Stomach smooth muscle (tissue), 2 donors: ENCODE measurements around the gene RFPL2.
"Not testable (repeated sequence)": the region's sequence is repeated elsewhere in the genome, so short reads cannot be mapped to it uniquely, and the experiment has no call there.

Source experiments
- H3K27ac ChIP-seq: one replicate; pipeline ENCODE4 v1.7.0; 2013; ENCODE audit warnings: mild to moderate bottlenecking, low read length, inconsistent platforms
- H3K27me3 ChIP-seq, 2 donors: one replicate each; pipeline ENCODE4 v1.7.0; 2013; ENCODE audit warnings: low read length in 2 of 2; ENCODE audit not compliant: insufficient read depth in 2 of 2, control insufficient read depth in 1 of 2
- H3K36me3 ChIP-seq, 2 donors: one replicate each; pipeline ENCODE4 v1.7.0; 2013; ENCODE audit warnings: low read length in 2 of 2; ENCODE audit not compliant: control insufficient read depth in 2 of 2, insufficient read depth in 2 of 2
- H3K4me1 ChIP-seq: one replicate; pipeline ENCODE4 v1.7.0; 2013; ENCODE audit warnings: low read length; ENCODE audit not compliant: control insufficient read depth, insufficient read depth
- H3K4me3 ChIP-seq, 2 donors: one replicate each; pipeline ENCODE4 v1.7.0; 2013; ENCODE audit warnings: low read length in 2 of 2
- H3K9ac ChIP-seq, 2 donors: one replicate each; pipeline ENCODE4 v1.7.0; 2013; ENCODE audit warnings: low read length in 2 of 2, mild to moderate bottlenecking in 1 of 2
- H3K9me3 ChIP-seq, 2 donors: one replicate each; pipeline ENCODE4 v1.7.0; 2013; ENCODE audit warnings: low read length in 2 of 2; ENCODE audit not compliant: control insufficient read depth in 2 of 2
- donor health status: healthy.
- donor health status: Pancreatic carcinoma.

RFPL2 gene

DNA sequence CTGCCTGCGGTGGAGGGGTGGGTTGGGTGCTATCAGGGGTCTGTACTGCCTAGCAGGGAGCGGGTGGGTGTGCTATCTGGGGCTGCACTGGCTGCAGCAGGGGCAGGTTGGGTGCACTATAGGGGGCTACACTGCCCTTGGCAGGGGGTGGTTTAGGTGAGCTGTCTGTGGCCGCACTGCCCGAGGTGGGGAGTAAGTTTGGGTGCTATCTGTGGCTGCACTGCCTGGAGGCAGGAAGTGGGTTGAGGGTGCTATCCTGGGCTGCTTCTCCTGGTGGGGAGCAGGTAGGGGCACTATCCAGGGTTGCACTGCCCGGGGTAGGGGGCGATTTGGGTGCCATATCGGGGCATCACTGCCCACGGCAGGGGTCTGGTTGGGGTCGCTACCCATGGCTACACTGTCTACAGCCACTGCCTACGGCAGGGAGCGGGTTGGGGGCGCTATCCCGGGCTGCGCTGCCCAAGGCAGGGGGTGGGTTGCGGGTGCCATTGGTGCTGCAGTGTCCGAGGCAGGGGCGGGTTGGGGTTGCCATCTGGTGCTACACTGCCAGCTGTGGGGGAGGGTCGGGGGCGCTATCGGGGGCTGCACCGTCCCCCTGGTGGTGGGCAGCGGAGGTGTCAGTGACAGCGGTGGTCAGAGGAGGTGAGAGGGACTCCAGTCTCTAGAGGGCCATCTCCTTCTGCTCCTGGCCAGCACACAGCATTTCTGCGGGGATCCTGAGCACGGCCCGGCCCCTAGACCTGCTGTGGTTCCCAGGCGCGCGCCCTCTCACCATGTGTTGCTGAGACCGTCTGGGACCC, 1.3 kb upstream of the RFPL2 start:
- Histone ChIP-seq H3K27ac (no peak overlapping the region), H3K4me3 (no peak overlapping the region), H3K36me3 (no peaks in the 10 kb centered on the region), H3K9ac (no peak overlapping the region), H3K4me1 (peaks cover 4% of the 10 kb centered on the region), H3K27me3 (peaks cover 11 to 12% of the 10 kb centered on the region in 2 donors), H3K9me3 (no peaks in the 10 kb centered on the region)

DNA sequence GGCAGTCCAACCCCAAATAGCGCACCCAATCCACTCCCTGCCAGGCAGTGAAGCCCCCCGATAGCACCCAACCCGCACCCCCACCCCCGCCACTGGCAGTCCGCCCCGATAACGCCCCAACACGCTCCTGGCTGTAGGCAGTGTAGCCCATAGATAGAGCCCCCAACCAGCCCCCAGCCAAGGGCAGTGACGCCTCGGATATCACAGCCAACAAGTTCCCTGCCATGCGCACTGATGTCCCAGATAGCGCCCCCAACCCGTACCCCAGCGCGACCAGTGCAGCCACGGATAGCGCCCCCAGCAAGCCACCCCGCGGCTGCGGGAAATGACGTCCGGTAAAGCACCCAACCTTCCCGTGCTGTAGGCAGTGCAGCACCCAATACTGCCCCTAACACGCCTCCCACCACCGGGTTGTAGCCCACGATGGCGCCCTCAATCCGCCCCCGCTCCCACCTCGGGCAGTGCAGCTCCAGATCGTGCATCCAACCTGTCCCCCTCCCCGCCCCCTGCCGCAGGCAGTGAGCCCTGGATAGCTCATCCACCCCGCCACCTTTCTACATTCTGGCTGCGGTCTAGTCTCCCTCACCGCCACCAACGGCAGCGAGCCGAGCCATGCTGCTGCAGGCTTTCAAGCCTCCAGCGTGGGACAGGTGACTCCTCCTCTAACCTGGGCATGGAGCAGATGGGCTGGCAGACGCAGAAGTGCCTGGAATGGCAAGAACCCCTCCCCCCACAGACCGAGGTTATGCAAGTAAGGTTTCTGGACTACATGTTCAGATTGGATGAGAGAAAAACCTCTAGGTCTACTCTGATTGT, 625 bp downstream of the RFPL2 start:
- Histone ChIP-seq H3K27me3 (peaks cover 9 to 12% of the 10 kb centered on the region in 2 donors), H3K27ac (no peak overlapping the region), H3K36me3 (no peaks in the 10 kb centered on the region), H3K4me1 (peaks cover 4% of the 10 kb centered on the region), H3K9me3 (no peaks in the 10 kb centered on the region), H3K4me3 (no peak overlapping the region), H3K9ac (no peak overlapping the region)

DNA sequence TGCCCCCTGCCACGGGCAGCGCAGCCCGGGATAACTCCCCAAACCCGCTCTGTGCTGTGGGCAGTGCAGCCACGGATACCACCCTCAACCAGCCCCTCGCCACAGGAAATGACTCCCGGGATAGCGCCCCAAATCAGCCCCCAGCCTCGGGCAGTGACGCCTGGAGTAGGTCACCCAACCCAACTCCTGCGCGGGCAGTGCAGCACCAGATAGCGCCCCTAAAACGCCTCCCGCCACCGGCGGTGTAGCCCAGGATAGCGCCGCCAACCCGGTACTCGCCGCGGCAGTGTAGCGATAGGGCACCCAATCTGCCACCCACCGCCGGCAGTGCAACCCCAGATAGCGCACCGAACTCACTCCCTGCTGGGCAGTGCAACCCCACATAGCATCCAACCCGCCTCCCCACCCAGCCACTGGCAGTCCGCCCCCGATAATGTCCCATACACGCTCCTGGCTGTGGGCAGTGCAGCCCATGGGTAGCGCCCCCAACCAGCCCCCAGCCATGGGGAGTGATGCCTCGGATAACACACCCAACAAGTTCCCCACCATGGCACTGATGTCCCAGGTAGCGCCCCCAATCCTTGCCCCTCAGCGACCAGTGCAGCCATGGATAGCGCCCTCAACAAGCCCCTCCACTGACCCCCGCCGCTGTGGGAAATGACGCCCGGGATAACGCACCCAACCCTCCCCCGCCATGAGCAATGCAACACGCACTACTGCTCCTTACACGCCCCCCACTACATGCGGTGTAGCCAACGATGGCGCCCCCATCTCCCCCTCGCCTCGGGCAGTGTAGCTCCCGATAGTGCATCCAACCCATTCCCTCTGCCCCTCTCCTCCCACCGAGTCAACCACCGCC, 1.5 kb downstream of the RFPL2 start:
- no peak overlapping the region for H3K4me3 ChIP-seq
- no peak overlapping the region for H3K9ac ChIP-seq

DNA sequence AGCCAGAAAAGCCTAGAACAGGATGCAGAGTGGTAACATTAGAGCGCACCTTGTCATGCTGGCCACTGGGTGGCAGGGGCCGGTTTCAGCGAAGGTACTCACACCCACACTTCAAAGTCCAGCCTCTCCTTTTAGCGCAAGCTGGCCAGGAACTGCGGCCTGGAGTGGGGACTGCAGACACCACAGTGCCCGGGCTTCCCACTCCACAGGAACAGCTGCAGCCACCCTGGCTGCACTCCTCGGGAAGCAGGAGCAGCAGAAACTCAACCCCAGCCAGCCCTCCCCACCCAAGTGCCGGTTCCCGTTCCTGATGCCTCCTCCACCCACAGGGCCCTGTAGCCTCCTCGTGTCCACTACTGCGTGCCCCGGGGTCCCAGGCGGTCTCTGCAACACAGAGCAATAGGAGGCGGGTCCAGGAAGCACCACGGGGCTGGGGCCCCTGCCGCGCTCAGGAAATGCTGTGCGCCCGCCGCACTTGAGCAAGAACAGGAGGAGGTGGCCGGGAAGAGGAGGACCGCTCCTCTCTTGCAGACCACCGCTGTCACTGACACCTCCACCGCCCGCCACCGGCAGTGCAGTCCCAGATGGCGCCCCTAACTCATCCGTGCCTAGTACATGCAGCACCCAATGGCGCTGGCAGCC, 2.2 kb downstream of the RFPL2 start:
- no peak overlapping the region for H3K27ac ChIP-seq
- no peak overlapping the region for H3K9ac ChIP-seq
- peaks cover 12% of the 10 kb centered on the region in 2 donors for H3K27me3 ChIP-seq
- H3K4me3 ChIP-seq, result peak overlapping the region in 1 of 2 donors; percentile 35
- H3K9me3 ChIP-seq, result no peaks in the 10 kb centered on the region
- peaks cover 4% of the 10 kb centered on the region for H3K4me1 ChIP-seq
- H3K36me3 ChIP-seq, result no peaks in the 10 kb centered on the region

More for the DNA sequence above, 1.5 kb downstream of the RFPL2 start:
- Histone ChIP-seq H3K27me3 (peaks cover 9 to 12% of the 10 kb centered on the region in 2 donors), H3K4me1 (peaks cover 4% of the 10 kb centered on the region), H3K36me3 (no peaks in the 10 kb centered on the region), H3K27ac (no peak overlapping the region), H3K9me3 (no peaks in the 10 kb centered on the region)

DNA sequence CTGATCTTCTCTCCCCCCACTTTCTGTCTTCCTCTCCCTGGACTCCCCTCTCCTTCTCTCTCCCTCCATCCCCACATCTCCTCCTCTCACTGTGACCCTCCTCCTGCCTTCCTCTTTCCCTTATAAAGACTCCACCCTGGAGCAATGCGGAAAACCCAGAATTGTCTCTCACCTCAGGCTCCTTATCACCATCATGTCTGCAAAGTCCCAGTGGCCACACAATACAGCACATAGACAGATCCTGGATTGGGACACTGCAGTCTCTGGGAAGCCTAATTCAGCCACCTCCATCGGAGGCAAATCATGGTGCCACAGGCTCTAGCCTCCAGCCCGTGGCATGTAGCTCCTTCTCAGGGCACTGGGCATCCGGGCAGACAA, 2.7 kb downstream of the RFPL2 start:
- H3K27ac ChIP-seq, result no peak overlapping the region
- no peaks in the 10 kb centered on the region for H3K36me3 ChIP-seq
- H3K9me3 ChIP-seq, result no peaks in the 10 kb centered on the region
- H3K27me3 ChIP-seq, result peaks cover 12% of the 10 kb centered on the region in 2 donors
- H3K4me1 ChIP-seq, result peaks cover 4% of the 10 kb centered on the region
- peak overlapping the region in 1 of 2 donors; percentile 35 for H3K4me3 ChIP-seq
- H3K9ac ChIP-seq, result no peak overlapping the region

DNA sequence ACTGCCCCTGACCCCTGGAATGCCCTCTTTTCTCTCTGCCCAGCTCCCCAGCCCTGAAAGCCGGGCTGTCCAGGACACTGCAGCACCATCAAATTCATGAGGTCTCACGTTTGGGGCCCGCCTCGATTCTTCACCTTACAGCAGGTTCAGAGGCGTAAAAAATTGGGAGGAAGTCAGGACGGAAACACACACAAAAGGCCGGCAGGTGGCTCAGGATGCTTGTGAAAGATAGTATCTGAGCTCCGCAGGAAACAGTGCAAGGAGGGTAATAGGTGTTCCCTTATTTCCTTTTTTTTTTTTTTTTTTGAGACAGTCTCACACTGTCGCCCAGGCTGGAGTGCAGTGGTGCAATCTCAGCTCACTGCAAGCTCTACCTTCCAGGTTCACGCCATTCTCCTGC, 4.1 kb downstream of the RFPL2 start:
- Histone ChIP-seq H3K9me3 (no peaks in the 10 kb centered on the region), H3K27me3 (peaks cover 12 to 15% of the 10 kb centered on the region in 2 donors)

DNA sequence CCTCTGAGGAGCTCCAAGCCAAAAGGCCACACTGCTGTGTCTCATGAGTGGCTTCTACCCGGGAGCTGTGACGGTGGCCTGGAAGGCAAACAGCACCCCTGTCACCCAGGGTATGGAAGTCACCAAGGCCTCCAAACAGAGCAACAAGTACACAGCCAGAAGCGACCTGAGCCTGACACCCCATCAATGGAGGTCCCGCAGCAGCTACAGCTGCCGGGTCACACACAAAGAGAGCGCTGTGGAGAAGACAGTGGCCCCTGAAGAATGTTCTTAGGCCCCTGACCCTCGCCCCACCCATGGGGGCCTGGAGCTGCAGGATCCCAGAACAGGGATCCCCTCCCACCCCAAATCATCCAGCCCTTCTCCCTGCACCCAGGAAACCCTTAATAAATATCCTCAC, 4.9 kb downstream of the RFPL2 start:
- H3K9ac ChIP-seq, result no peak overlapping the region
- no peaks in the 10 kb centered on the region for H3K36me3 ChIP-seq
- no peak overlapping the region for H3K27ac ChIP-seq
- H3K27me3 ChIP-seq, result peaks cover 12 to 15% of the 10 kb centered on the region in 2 donors
- peaks cover 4% of the 10 kb centered on the region for H3K4me1 ChIP-seq
- H3K4me3 ChIP-seq, result no peak overlapping the region
- no peaks in the 10 kb centered on the region for H3K9me3 ChIP-seq

More for the DNA sequence above, 4.1 kb downstream of the RFPL2 start:
- H3K36me3 ChIP-seq, result no peaks in the 10 kb centered on the region
- H3K4me1 ChIP-seq, result peaks cover 4% of the 10 kb centered on the region
- no peak overlapping the region for H3K4me3 ChIP-seq
- no peak overlapping the region for H3K27ac ChIP-seq
- H3K9ac ChIP-seq, result no peak overlapping the region

DNA sequence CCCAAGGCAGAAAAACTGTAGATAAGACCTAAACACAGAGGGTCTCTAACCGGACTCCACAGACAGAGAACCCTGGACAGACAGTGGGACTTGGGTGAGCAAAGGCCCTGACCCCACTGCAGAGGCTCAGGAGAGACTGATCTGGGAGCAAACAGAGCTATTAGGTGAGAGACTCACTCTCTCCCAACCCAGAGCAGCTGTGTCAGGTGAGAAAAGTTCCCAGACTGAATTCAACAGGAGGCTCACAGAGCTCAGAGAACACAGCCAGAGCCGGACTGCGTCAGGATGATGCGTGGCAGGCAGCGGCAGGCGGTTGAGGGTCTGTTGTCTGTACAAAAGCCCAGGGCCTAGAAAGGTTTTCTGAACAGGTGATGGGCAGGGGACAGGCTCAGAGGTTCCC, 5.5 kb downstream of the RFPL2 start:
- Histone ChIP-seq H3K27ac (no peak overlapping the region), H3K4me1 (peaks cover 4% of the 10 kb centered on the region), H3K36me3 (no peaks in the 10 kb centered on the region), H3K4me3 (no peak overlapping the region), H3K9me3 (no peaks in the 10 kb centered on the region), H3K9ac (no peak overlapping the region), H3K27me3 (peaks cover 8 to 15% of the 10 kb centered on the region in 2 donors)

DNA sequence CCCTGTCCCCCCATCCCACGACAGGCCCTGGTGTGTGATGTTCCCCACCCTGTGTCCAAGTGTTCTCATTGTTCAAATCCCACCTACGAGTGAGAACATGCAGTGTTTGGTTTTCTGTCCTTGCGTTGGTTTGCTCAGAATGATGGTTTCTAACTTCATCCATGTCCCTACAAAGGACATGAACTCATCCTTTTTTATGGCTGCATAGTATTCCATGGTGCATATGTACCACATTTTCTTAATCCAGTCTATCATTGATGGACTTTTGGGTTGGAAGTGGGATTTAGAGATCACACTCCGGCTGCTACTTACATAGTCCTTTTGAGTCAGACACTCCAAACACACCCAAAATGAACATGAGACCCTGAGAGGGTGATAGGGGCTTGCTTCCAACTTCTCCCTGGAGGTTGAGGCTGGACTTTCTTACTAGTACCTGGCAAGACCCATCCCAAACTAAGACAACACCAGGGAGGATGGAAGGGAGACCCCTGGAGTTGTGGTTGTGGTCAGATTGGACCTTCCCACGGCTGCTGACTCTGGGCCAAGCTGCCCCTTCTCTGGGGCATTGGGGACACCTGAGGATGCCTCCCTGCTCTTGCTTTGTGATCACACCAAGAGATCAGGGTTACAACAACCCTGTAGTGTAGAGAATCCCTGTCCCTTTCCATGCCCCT, 7.2 kb downstream of the RFPL2 start:
- H3K4me1 ChIP-seq, H3K27me3 ChIP-seq, H3K27ac ChIP-seq, H3K9ac ChIP-seq, H3K4me3 ChIP-seq, H3K9me3 ChIP-seq, H3K36me3 ChIP-seq: not testable (repeated sequence)

DNA sequence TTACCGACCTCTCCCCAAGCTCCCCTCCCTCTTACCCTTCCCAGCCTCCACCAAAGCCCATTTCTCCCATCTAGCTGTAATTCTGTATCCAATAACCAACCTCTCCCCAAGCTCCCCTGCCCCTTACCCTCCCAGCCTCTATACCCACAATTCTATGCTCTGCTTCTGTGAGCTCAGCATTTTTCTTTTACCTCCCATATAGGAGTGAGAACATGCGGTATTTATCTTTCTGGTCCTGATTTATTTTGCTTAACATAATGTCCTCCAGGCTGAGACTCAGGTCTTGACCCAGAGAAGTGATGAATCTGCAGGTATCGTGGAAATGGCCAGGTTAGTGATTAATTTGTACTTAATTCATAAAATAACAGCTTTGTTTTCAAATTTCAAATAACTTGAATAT, 9.0 kb downstream of the RFPL2 start:
- H3K9me3 ChIP-seq, H3K27me3 ChIP-seq, H3K27ac ChIP-seq, H3K9ac ChIP-seq, H3K4me3 ChIP-seq, H3K4me1 ChIP-seq, H3K36me3 ChIP-seq: not testable (repeated sequence)
